ENCODE data around the gene TSHZ2. TPM values are rescaled to one million over a fixed set of nuclear protein-coding genes. Genes with fewer than 3 reads are reported as not detected.

Gene TSHZ2
- total and polyA plus RNA-seq, 2 donors (not counting 3 experiments of a cell fraction or from before 2014, with no cell fraction given): not detected

- DNase-seq (ENCODE audit: low read depth, low spot score) (no peak), FAIRE-seq (no peak)
- Histone ChIP-seq H3K27me3 (ENCODE audit: control insufficient read depth in 2 of 2, insufficient read depth in 2 of 2, low read length in 2 of 2) (no peaks in the 10 kb centered on the region), H3K9ac (replicated peaks; ENCODE audit: extremely low read depth, insufficient read depth, low read length) (no peak overlapping the region), H3K4me3 (replicated peaks in 1 of 3; ENCODE audit: insufficient read depth in 1 of 3, low read depth in 1 of 3, low read length in 3 of 3) (no peak overlapping the region), H3K4me1 (ENCODE audit: control insufficient read depth, extremely low read depth, insufficient read depth, low read length) (no peaks in the 10 kb centered on the region), H4K20me1 (replicated peaks; ENCODE audit: control insufficient read depth, extremely low read depth, insufficient read depth, low read length) (no peaks in the 10 kb centered on the region), H3K79me2 (ENCODE audit: control insufficient read depth, insufficient read depth, low read length) (no peaks in the 10 kb centered on the region), H3K9me1 (replicated peaks; ENCODE audit: control insufficient read depth, extremely low read depth, insufficient read depth, low read length) (no peaks in the 10 kb centered on the region), H2AFZ (ENCODE audit: low read depth, low read length) (no peak overlapping the region), H3K36me3 (ENCODE audit: control insufficient read depth in 2 of 2, extremely low read depth in 1 of 2, insufficient read depth in 2 of 2, low read length in 2 of 2) (no peaks in the 10 kb centered on the region), H3K4me2 (ENCODE audit: insufficient read depth, low read length) (no peak overlapping the region), H3K9me3 (replicated peaks; ENCODE audit: control insufficient read depth, insufficient read depth, low read length) (no peaks in the 10 kb centered on the region), H3K27ac (ENCODE audit: insufficient read depth, low read depth, low read length) (no peak overlapping the region)
- intact Hi-C loops (cut with micrococcal nuclease) (loop anchor here (10.0 kb wide), 1 partner anchor 525 kb away; no protein-coding TSS in a partner anchor), dilution Hi-C loops (cut with MboI; ENCODE audit: extremely low pct_ligation_motif_present, low sequenced_read_pairs) (no loop called here)
- CTCF ChIA-PET: interaction anchor here (1.7 kb wide), 1 partner anchor 1107 kb away, joined by 5 read pairs; no protein-coding TSS in a partner anchor
- BruUV-seq (replicated peaks): no TSS peak
- TF ChIP-seq, protein P1, sequence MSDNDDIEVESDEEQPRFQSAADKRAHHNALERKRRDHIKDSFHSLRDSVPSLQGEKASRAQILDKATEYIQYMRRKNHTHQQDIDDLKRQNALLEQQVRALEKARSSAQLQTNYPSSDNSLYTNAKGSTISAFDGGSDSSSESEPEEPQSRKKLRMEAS (IDR thresholded peaks at IDR 0.05; ENCODE audit: insufficient read depth, insufficient read length): no peak
- TF ChIP-seq MYC (IDR thresholded peaks at IDR 0.05; ENCODE audit: low read depth, low read length): no peak
- TF ChIP-seq JUN (IDR thresholded peaks at IDR 0.05; ENCODE audit: borderline replicate concordance, insufficient read depth, insufficient read length, low read depth): no peak
- no peak for TF ChIP-seq FOS (IDR thresholded peaks at IDR 0.05; ENCODE audit: borderline replicate concordance, insufficient read depth, low read length)
- TF ChIP-seq POLR2A (IDR thresholded peaks at IDR 0.05; ENCODE audit: low read depth, low read length): no peak
- no peak for TF ChIP-seq POLR2AphosphoS5 (IDR thresholded peaks at IDR 0.05; ENCODE audit: insufficient read depth, low read depth, low read length)
- POLR2A ChIA-PET: no interaction called here
Observed at GRCh38 chr20:53419693-53420460, 447.7 kb downstream of the TSHZ2 start.

- Histone ChIP-seq H3K36me3 (ENCODE audit: control insufficient read depth in 2 of 2, extremely low read depth in 1 of 2, insufficient read depth in 2 of 2, low read length in 2 of 2) (no peaks in the 10 kb centered on the region), H4K20me1 (replicated peaks; ENCODE audit: control insufficient read depth, extremely low read depth, insufficient read depth, low read length) (no peaks in the 10 kb centered on the region), H3K9ac (replicated peaks; ENCODE audit: extremely low read depth, insufficient read depth, low read length) (no peak overlapping the region), H3K9me3 (replicated peaks; ENCODE audit: control insufficient read depth, insufficient read depth, low read length) (no peaks in the 10 kb centered on the region), H3K27me3 (ENCODE audit: control insufficient read depth in 2 of 2, insufficient read depth in 2 of 2, low read length in 2 of 2) (no peaks in the 10 kb centered on the region), H3K4me1 (ENCODE audit: control insufficient read depth, extremely low read depth, insufficient read depth, low read length) (no peaks in the 10 kb centered on the region), H3K9me1 (replicated peaks; ENCODE audit: control insufficient read depth, extremely low read depth, insufficient read depth, low read length) (no peaks in the 10 kb centered on the region), H3K4me2 (ENCODE audit: insufficient read depth, low read length) (no peak overlapping the region), H2AFZ (ENCODE audit: low read depth, low read length) (no peak overlapping the region), H3K79me2 (ENCODE audit: control insufficient read depth, insufficient read depth, low read length) (no peaks in the 10 kb centered on the region), H3K27ac (ENCODE audit: insufficient read depth, low read depth, low read length) (no peak overlapping the region), H3K4me3 (replicated peaks in 1 of 3; ENCODE audit: insufficient read depth in 1 of 3, low read depth in 1 of 3, low read length in 3 of 3) (no peak overlapping the region)
- no TSS peak for BruUV-seq (replicated peaks)
- POLR2A ChIA-PET: no interaction called here
- intact Hi-C loops (cut with micrococcal nuclease): no loop called here
- CTCF ChIA-PET: no interaction called here
- TF ChIP-seq, protein P1 (IDR thresholded peaks at IDR 0.05; ENCODE audit: insufficient read depth, insufficient read length): no peak
- TF ChIP-seq POLR2A (IDR thresholded peaks at IDR 0.05; ENCODE audit: low read depth, low read length): no peak
- TF ChIP-seq, protein P2, sequence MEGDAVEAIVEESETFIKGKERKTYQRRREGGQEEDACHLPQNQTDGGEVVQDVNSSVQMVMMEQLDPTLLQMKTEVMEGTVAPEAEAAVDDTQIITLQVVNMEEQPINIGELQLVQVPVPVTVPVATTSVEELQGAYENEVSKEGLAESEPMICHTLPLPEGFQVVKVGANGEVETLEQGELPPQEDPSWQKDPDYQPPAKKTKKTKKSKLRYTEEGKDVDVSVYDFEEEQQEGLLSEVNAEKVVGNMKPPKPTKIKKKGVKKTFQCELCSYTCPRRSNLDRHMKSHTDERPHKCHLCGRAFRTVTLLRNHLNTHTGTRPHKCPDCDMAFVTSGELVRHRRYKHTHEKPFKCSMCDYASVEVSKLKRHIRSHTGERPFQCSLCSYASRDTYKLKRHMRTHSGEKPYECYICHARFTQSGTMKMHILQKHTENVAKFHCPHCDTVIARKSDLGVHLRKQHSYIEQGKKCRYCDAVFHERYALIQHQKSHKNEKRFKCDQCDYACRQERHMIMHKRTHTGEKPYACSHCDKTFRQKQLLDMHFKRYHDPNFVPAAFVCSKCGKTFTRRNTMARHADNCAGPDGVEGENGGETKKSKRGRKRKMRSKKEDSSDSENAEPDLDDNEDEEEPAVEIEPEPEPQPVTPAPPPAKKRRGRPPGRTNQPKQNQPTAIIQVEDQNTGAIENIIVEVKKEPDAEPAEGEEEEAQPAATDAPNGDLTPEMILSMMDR (IDR thresholded peaks at IDR 0.05; ENCODE audit: extremely low read depth in 1 of 2, insufficient read depth in 1 of 2, low read depth in 1 of 2, low read length in 2 of 2): no peak
- no peak for FAIRE-seq
- dilution Hi-C loops (cut with MboI; ENCODE audit: extremely low pct_ligation_motif_present, low sequenced_read_pairs): no loop called here
- DNase-seq (ENCODE audit: low read depth, low spot score): no peak
Observed at GRCh38 chr20:53421343-53421742, 449.2 kb downstream of the TSHZ2 start.
